OCI-LY1 (cell line): Measurements from ENCODE around the gene PSMD1.

Experiments
- H2AFZ ChIP-seq: fragments of 200-600 bp; sonication (generic), shearing (Covaris generic); 2 replicates; pipeline ENCODE4 v1.6.0; 2014; ENCODE audit warnings: antibody characterized with exemption, mild to moderate bottlenecking, low read length
- H3F3A ChIP-seq: fragments of 200-600 bp; sonication (generic), shearing (Covaris generic); 2 replicates; pipeline ENCODE4 v1.6.0; 2014; ENCODE audit warnings: mild to moderate bottlenecking, antibody characterized with exemption, low read length, moderate library complexity; ENCODE audit not compliant: insufficient read depth
- H3K27ac ChIP-seq: fragments of 200-600 bp; sonication (generic); 2 replicates; pipeline ENCODE4 v1.5.1; 2014; ENCODE audit warnings: low read length, mixed run types, mild to moderate bottlenecking, low read depth; ENCODE audit not compliant: poor library complexity, severe bottlenecking
- H3K27me3 ChIP-seq: fragments of 200-600 bp; sonication (generic); 2 replicates; pipeline ENCODE4 v1.6.0; 2014; ENCODE audit warnings: antibody characterized with exemption, mild to moderate bottlenecking, low read length, moderate library complexity; ENCODE audit not compliant: insufficient read depth
- H3K36me3 ChIP-seq: fragments of 200-600 bp; sonication (generic); 2 replicates; pipeline ENCODE4 v1.6.1; 2014; ENCODE audit warnings: mild to moderate bottlenecking, antibody characterized with exemption, low read length, moderate library complexity, mixed read lengths; ENCODE audit not compliant: insufficient read depth
- H3K4me1 ChIP-seq: fragments of 200-600 bp; sonication (generic); 2 replicates; pipeline ENCODE4 v1.5.1; 2014; ENCODE audit warnings: mild to moderate bottlenecking, low read length, moderate library complexity; ENCODE audit not compliant: insufficient read depth, severe bottlenecking
- H3K4me2 ChIP-seq: fragments of 200-600 bp; sonication (generic), shearing (Covaris generic); 2 replicates; pipeline ENCODE4 v1.6.1; 2014; ENCODE audit warnings: low read length
- H3K4me3 ChIP-seq: fragments of 200-600 bp; sonication (generic); 2 replicates; pipeline ENCODE4 v1.5.1; 2014; ENCODE audit warnings: low read length, low read depth, mild to moderate bottlenecking, mixed read lengths; ENCODE audit not compliant: poor library complexity, severe bottlenecking
- H3K79me2 ChIP-seq: fragments of 200-600 bp; shearing (Covaris generic); 2 replicates; pipeline ENCODE4 v1.6.1; 2016; ENCODE audit warnings: mixed run types, low read length, mixed read lengths; ENCODE audit not compliant: insufficient read depth
- H3K9ac ChIP-seq: fragments of 200-600 bp; sonication (generic), shearing (Covaris generic); 2 replicates; pipeline ENCODE4 v1.6.1; 2014; ENCODE audit warnings: mild to moderate bottlenecking, low read length, mixed read lengths
- H3K9me2 ChIP-seq: fragments of 200-600 bp; sonication (generic), shearing (Covaris generic); 2 replicates; pipeline ENCODE4 v1.6.1; 2014; ENCODE audit warnings: low read depth, mild to moderate bottlenecking, low read length, mixed read lengths
- H3K9me3 ChIP-seq: fragments of 200-600 bp; shearing (Covaris generic); 2 replicates; pipeline ENCODE4 v1.6.1; 2014; ENCODE audit warnings: low read length, mixed read lengths
- H4K20me1 ChIP-seq: fragments of 200-600 bp; sonication (generic), shearing (Covaris generic); 2 replicates; pipeline ENCODE4 v1.6.0; 2016; ENCODE audit warnings: mild to moderate bottlenecking, low read length; ENCODE audit not compliant: insufficient read depth
- EZH2 ChIP-seq: fragments of 200-600 bp; sonication (generic), shearing (Covaris generic); IDR thresholded peaks from 2 replicates; pipeline ENCODE4 v1.8.0; 2017; ENCODE audit warnings: borderline replicate concordance, mixed run types, mild to moderate bottlenecking, antibody characterized with exemption, low read length, moderate library complexity, mixed read lengths
- TF ChIP-seq, protein P1 (sequence below): fragments of 200-600 bp; sonication (generic), shearing (Covaris generic); IDR thresholded peaks from 2 replicates; pipeline ENCODE4 v1.5.1; 2017; ENCODE audit warnings: mild to moderate bottlenecking, antibody characterized with exemption, low read length, moderate library complexity, mixed read lengths

PSMD1 gene

GRCh38 chr2:231204581-231204980 is 147.9 kb downstream of the PSMD1 start:
- no peak overlapping the region for H3K4me2 ChIP-seq

GRCh38 chr2:231207734-231208133 is 151.1 kb downstream of the PSMD1 start:
- TF ChIP-seq EZH2, result no peak
- TF ChIP-seq, protein P1, sequence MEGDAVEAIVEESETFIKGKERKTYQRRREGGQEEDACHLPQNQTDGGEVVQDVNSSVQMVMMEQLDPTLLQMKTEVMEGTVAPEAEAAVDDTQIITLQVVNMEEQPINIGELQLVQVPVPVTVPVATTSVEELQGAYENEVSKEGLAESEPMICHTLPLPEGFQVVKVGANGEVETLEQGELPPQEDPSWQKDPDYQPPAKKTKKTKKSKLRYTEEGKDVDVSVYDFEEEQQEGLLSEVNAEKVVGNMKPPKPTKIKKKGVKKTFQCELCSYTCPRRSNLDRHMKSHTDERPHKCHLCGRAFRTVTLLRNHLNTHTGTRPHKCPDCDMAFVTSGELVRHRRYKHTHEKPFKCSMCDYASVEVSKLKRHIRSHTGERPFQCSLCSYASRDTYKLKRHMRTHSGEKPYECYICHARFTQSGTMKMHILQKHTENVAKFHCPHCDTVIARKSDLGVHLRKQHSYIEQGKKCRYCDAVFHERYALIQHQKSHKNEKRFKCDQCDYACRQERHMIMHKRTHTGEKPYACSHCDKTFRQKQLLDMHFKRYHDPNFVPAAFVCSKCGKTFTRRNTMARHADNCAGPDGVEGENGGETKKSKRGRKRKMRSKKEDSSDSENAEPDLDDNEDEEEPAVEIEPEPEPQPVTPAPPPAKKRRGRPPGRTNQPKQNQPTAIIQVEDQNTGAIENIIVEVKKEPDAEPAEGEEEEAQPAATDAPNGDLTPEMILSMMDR, result no peak
- no peak overlapping the region for H3K27ac ChIP-seq
- H3K4me3 ChIP-seq, result no peak overlapping the region
- no peaks in the 10 kb centered on the region for H3F3A ChIP-seq
- H3K27me3 ChIP-seq, result no peaks in the 10 kb centered on the region; the same call in 1 of the 2 replicates
- H3K79me2 ChIP-seq, result no peaks in the 10 kb centered on the region
- no peak overlapping the region for H3K4me2 ChIP-seq
- no peaks in the 10 kb centered on the region for H3K36me3 ChIP-seq
- no peak overlapping the region for H2AFZ ChIP-seq
- no peaks in the 10 kb centered on the region for H3K9me3 ChIP-seq
- H4K20me1 ChIP-seq, result no peaks in the 10 kb centered on the region
- H3K9ac ChIP-seq, result no peak overlapping the region
- H3K4me1 ChIP-seq, result peaks cover 2% of the 10 kb centered on the region
- H3K9me2 ChIP-seq, result no peaks in the 10 kb centered on the region

More at GRCh38 chr2:231204581-231204980, 147.9 kb downstream of the PSMD1 start:
- H3K27ac ChIP-seq, result no peak overlapping the region
- H3K4me1 ChIP-seq, result peaks cover 2% of the 10 kb centered on the region
- H3K4me3 ChIP-seq, result no peak overlapping the region
- no peaks in the 10 kb centered on the region for H3K9me3 ChIP-seq
- no peak overlapping the region for H2AFZ ChIP-seq
- H3K27me3 ChIP-seq, result no peaks in the 10 kb centered on the region; the same call in 1 of the 2 replicates
- no peak overlapping the region for H3K9ac ChIP-seq
- TF ChIP-seq, protein P1, result no peak
- no peak for TF ChIP-seq EZH2
- H3K79me2 ChIP-seq, result no peaks in the 10 kb centered on the region
- H3F3A ChIP-seq, result no peaks in the 10 kb centered on the region
- no peaks in the 10 kb centered on the region for H4K20me1 ChIP-seq
- H3K36me3 ChIP-seq, result no peaks in the 10 kb centered on the region
- H3K9me2 ChIP-seq, result no peaks in the 10 kb centered on the region

DNA sequence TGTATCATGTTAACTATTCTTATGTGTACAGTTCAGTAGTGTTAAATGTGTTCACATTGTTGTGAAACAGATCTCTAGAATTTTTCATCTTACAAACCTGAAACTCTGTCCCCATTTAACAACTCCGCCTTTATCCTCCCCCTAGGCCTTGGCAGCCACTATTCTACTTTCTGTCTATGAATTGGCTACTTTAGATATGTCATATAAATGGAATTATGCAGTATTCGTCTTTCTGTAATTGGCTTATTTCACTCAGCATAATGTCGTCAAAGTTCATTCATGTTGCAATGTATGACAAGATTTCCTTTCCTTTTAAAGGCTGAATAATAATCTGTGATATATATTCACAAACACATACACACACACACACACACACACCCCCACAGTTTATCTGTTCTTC is 154.1 kb downstream of the PSMD1 start:
- Histone ChIP-seq H2AFZ (no peak overlapping the region), H3K27me3 (no peaks in the 10 kb centered on the region), H3K79me2 (no peaks in the 10 kb centered on the region), H3K9me2 (no peaks in the 10 kb centered on the region), H4K20me1 (no peaks in the 10 kb centered on the region), H3F3A (no peaks in the 10 kb centered on the region), H3K36me3 (no peaks in the 10 kb centered on the region), H3K9ac (no peak overlapping the region), H3K9me3 (no peaks in the 10 kb centered on the region), H3K27ac (no peak overlapping the region), H3K4me3 (no peak overlapping the region), H3K4me1 (peaks cover 2% of the 10 kb centered on the region), H3K4me2 (no peak overlapping the region)
- no peak for TF ChIP-seq EZH2
- TF ChIP-seq, protein P1, result no peak
